Right lobe of liver (tissue), 4 donors: ENCODE measurements around the gene CRYAB.
"Not testable (repeated sequence)": the region's sequence is repeated elsewhere in the genome, so short reads cannot be mapped to it uniquely, and the experiment has no call there.

Experiments used
- CTCF ChIP-seq, 4 donors: fragments of 200-600 bp in 3 of 4; fragments of 450-650 bp in 1 of 4; IDR thresholded peaks; one replicate each; pipeline versions ENCODE4 v1.5.1 to v1.8.0; 2016 to 2022; ENCODE audit warnings: antibody characterized with exemption in 4 of 4, mild to moderate bottlenecking in 2 of 4
- POLR2A ChIP-seq: fragments of 450-650 bp; IDR thresholded peaks from one replicate; pipeline ENCODE4 v1.6.1; 2017; ENCODE audit warnings: antibody characterized with exemption, mild to moderate bottlenecking
- donor health status: DM: no; HTN: no; CAD: no.
- donor health status: DM: no; HTN: no; CAD: no.
- donor health status: DM: no; HTN: yes; CAD: no.

- TF ChIP-seq POLR2A; CTCF (IDR thresholded peaks at IDR 0.05): not testable (repeated sequence)
Measured at GRCh38 chr11:111933176-111933575, 21.6 kb upstream of the CRYAB start.
